GM21526 (cell line): ENCODE data around the gene GAL3ST1.

Experiments
- ATAC-seq: cut with Tn5 transposase; IDR thresholded peaks from one replicate; pipeline ENCODE4 v1.9.1; 2021; ENCODE audit warnings: moderate library complexity; ENCODE audit not compliant: unreplicated experiment, low FRiP score

The GAL3ST1 gene

GRCh38 chr22:30539368-30539767, 35.1 kb downstream of the GAL3ST1 start:
- ATAC-seq, result no peak

DNA sequence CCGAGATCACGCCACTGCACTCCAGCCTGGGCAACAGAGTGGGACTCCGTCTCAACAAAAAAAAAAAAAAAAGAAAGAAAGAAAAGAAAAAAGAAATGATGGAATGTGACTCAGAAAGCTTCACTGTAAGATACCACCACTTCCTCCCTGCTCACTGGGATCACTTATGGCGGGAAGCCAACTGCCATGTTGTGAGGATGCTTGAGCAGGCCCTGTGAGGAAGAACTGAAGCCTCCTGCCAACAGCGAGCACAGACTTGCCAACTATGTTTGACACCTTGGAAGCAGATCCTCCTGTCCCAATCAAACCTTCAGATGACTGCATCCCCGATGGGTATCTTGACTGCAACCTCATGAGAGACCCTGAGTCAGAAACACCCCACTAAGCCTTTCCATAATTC, 36.2 kb downstream of the GAL3ST1 start:
- no peak for ATAC-seq

DNA sequence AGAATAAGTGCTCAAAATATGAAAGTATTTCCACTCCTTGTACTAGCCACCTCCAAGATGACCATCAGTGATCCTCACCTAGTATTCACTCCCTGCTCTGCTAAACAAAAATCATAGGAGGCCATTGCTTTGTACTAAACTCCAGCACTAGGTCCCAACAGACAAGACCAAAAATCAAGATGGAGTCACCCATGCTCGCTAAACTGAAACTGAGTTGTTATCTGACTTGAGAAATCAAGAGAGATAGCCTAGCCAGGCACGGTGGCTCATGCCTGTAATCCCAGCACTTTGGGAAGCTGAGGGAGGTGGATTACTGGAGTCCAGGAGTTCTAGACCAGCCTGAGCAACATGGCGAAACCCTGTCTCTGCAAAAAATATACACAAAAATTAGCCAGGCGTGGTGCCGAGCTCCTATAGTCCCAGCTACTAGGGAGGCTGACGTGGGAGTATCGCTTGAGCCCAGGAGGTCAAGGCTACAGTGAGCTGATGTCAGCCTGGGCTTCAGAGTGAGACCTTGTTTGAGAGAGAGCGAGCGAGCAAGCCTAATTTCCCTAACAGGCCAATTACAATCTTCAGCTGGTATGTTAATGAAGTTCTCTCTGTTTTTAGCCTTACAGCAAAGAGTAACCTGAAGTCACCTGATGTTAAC, 37.3 kb downstream of the GAL3ST1 start:
- ATAC-seq, result no peak

GRCh38 chr22:30535182-30535581, 39.3 kb downstream of the GAL3ST1 start:
- no peak for ATAC-seq

GRCh38 chr22:30531651-30532608, 42.5 kb downstream of the GAL3ST1 start:
- no peak for ATAC-seq

DNA sequence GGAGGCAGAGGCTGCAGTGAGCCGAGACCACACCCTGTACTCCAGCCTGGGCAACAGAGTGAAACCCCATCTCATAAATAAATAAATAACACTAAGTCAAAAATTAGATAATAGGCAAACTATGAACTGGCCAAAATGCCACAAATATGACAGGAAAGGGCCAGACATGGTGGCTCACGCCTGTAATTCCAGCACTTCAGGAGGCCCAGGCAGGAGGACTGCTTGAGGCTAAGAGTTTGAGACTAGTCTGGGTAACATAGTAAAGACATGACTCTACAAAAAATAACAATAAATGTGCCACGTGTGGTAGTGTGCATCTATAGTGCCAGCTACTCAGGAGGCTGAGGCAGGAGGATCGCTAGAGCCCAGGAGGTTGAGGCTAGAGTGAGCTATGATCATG, 47.8 kb downstream of the GAL3ST1 start:
- ATAC-seq, result no peak

- ATAC-seq, result no peak
Measured at GRCh38 chr22:30523646-30524489, 50.6 kb downstream of the GAL3ST1 start.

DNA sequence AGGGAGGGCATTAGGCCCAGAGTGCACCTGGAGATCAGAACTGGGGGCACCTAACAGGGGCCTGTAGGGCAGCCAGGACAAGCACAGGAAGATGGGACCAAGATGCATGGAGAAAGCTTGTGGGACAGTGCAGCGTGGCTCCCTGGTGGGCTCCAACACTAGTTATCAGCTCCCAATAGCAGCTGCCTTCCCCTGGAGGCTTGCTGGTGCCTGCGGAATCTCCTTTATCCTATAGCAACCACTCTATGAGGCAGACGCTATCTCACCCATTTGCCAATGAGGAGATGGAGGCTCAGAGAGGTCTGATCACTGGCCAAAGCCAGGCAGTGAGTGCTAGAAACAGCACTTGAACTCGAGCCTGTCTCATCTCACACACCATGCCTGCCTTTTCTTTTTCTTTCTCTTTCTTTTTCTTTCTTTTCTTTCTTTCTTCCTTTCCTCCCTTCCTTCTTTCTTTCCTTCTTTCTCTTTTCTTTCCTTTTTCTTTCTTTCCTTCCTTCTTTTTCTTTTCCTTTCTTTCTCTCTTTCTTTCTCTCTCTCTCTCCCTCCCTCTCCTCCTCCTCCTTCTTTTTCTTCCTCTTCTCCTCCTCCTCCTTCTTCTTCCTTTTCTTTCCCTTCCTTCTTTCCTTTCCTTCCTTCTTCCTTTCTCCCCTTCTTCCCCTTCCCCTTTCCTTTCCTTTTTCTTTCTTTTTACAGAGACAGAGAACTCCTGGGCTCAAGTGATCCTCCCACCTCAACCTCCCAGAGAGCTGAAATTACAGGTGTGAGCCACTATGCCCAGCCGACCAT, 52.9 kb downstream of the GAL3ST1 start:
- ATAC-seq, result no peak

DNA sequence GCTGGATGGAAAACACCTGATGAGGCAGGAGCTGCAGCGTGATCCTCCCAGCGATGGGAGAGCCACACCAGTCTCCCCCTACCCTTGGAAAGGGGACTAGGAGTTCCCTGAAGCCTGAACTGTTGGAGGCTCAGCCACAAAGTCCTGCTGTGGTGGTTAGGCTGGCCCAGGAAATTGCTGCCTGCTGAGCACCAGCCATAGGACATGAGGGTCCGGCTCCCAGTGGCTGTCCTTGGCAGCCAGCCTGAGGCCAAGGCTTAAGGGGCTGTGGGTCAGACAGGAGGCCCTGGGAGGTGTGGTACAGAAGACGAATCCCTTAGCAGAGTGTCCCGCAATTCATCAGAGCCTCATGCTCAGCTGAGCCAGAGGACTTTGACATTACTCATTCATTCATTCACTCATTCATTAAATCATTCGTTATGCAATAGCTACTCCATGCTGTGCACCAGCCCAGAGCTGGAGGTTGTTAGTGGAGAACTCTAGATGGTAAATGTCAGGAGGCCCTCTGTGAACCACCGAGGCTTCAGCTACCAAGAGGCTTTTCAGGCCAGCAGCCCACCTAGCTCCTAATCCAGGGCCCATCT, 54.5 kb downstream of the GAL3ST1 start:
- no peak for ATAC-seq

DNA sequence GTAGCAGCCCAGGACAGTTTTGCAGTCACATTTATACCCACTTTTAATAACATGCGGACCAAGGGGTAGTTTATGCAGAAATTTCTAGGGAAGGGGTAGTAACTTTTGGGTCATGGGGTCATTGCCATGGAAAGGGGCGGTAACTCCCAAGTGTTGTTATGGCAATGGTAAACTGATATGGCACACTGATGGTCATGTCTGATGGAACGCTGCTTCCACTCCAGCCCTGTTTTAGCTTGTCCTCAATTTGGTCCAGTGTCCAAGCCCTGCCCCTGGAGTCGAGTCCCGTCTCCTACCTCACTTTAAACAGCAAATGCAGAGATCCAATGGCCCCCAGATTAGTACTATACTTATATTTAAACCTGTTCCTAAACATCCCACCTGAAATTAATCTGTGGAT, 57.7 kb downstream of the GAL3ST1 start:
- ATAC-seq, result no peak

DNA sequence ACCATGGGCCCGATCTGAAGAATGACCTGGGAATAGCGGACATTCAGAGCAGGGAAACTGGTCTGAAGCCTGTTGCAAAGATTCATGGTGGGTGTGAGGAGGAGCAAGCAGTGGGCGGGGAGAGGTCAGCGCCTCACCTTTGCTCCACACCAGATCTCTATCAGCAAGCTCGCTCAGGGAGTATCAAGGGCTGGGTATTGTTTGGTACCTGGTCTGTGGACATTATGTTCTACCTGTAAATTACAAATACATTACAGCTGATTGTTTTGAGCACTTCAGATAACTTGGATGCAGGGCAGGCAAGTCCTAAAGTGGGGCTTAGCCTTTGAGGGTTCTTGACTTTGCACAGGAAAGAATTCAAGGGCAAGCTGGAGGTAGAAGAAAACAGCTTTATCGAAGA, 58.2 kb downstream of the GAL3ST1 start:
- ATAC-seq, result no peak

DNA sequence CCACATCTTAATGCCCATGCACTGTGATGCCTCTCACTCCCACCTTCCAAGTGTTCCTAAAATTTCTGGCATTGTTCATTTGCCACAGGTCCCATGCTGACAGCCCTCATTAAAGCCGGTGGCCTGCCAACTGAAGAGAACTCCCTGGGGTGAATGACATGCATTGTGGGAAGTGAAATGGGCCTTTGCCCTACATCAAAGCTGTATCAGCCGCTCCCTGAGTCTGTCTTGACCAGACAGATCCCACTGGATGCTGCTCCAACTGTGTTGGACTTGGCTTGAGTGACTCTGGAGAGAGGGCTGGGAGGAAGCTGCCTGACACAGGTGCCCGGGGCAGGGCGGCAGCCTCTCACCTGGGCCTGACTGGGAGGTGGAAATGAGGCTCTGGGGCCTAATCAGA, 60.2 kb downstream of the GAL3ST1 start:
- ATAC-seq, result no peak

DNA sequence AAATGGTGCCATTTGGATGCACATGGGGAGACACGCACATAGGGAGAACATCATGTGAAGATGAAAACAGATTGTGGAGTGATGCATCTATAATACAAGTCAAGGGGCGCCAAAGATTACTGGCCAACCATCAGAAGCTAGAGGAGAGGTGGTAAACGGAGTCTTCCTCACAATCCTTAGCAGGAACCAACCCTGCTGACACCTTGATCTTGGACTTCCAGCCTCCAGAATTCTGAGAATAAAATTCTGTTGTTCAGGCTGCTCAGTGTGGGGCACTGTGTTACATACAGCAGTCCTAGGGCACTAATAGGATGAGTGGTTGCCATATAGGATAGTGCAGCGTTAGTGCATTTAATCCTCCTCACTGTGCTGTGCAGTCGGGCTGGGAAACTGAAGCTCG, 61.0 kb downstream of the GAL3ST1 start:
- ATAC-seq, result no peak

- no peak for ATAC-seq
Measured at GRCh38 chr22:30511911-30512310, 62.6 kb downstream of the GAL3ST1 start.

DNA sequence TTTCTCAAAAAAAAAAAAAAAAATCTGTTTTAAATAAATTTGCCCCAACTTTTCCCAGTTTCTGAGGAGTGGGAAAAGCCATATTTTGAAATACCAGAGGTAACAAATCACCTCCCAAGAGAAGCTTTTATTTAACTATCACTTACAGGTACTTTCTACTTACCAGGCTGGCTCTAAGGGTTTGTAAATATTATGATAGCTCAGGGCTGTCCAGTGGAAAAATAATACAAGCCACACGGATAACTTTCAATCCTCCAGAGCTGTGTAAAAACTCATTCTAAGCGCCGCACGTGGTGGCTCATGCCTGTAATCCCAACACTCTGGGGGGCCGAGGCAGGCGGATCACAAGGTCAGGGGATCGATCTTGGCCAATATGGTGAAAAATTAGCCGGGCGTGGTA, 63.4 kb downstream of the GAL3ST1 start:
- ATAC-seq, result no peak

GRCh38 chr22:30508216-30508615, 66.2 kb downstream of the GAL3ST1 start:
- no peak for ATAC-seq

- no peak for ATAC-seq
Measured at GRCh38 chr22:30507670-30508069, 66.8 kb downstream of the GAL3ST1 start.

DNA sequence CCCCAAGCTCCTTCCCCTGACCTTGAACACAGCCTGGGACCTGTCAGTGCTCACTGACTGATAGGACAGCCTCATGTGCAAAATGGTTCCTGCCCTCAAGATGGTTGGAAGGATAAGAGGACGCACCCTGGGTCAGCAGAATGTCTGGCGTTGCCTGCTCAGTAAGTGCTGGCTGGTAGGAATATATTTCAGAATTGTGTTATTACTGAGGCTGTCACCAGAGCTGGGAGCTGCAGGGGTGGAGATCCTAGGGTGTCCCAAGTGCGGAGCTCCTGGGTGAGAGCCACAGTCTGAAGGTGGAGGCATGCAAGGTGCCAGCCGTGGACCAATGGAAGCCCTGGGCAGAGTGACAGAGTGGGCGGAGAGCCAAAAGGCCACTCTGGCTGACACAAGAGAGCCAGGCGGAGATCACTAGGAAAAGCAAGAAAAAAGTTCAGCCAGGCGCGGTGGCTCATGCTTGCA, 67.9 kb downstream of the GAL3ST1 start:
- no peak for ATAC-seq
